Peyer's patch (tissue), 4 donors: ENCODE measurements around the gene CKS1B. TPM values are rescaled to one million over a fixed set of nuclear protein-coding genes. Genes with fewer than 3 reads are reported as not detected.
A peak's percentile ranks its signal among the peaks of the same experiment; 100 is the strongest.
"Not testable (repeated sequence)": the region's sequence is repeated elsewhere in the genome, so short reads cannot be mapped to it uniquely, and the experiment has no call there.

Experiments
- DNase-seq, 3 donors: peaks; one replicate each; pipeline ENCODE4 v3.0.0-alpha.2; 2017 to 2019
- H3K27ac ChIP-seq, 4 donors: fragments of 200-600 bp; sonication (generic); one replicate each; pipeline ENCODE4 v1.5.1; 2016 to 2019
- H3K27me3 ChIP-seq, 2 donors: fragments of 200-600 bp; sonication (generic); one replicate each; pipeline ENCODE4 v1.5.1; 2019
- H3K36me3 ChIP-seq, 3 donors: fragments of 200-600 bp; sonication (generic); one replicate each; pipeline ENCODE4 v1.5.1; 2016 to 2019
- H3K4me1 ChIP-seq, 4 donors: fragments of 200-600 bp; sonication (generic); one replicate each; pipeline ENCODE4 v1.5.1; 2016 to 2019
- H3K4me3 ChIP-seq, 4 donors: fragments of 200-600 bp; sonication (generic); 1 replicate in 3 of 4; 2 replicates in 1 of 4; pipeline ENCODE4 v1.5.1; 2016 to 2019; ENCODE audit warnings: mild to moderate bottlenecking in 1 of 4
- H3K9me3 ChIP-seq, 4 donors: fragments of 200-600 bp; sonication (generic); one replicate each; pipeline ENCODE4 v1.5.1; 2016 to 2019; ENCODE audit warnings: mild to moderate bottlenecking in 1 of 4
- POLR2A ChIP-seq, 2 donors: fragments of 450-650 bp; IDR thresholded peaks; one replicate each; pipeline ENCODE4 v1.5.1; 2017; ENCODE audit warnings: antibody characterized with exemption in 2 of 2, mild to moderate bottlenecking in 2 of 2, moderate library complexity in 2 of 2
- total RNA-seq, 4 donors: library from RNA; depleted of rRNA; stranded (reverse); fragments of >200 nt; gene quantifications; one replicate each; pipeline ENCODE4 v1.1.0, GENCODE V29; 2016
- TF ChIP-seq, protein P1 (sequence below), 6 experiments: fragments of 450-650 bp in 4 of 6; fragments of 200-600 bp in 2 of 6; sonication (generic) in 1 of 6; IDR thresholded peaks; one replicate each; pipeline ENCODE4 v1.5.1; 2017 to 2019; ENCODE audit warnings: antibody characterized with exemption in 6 of 6, mild to moderate bottlenecking in 3 of 6, moderate library complexity in 1 of 6

The CKS1B gene
- total RNA-seq, 4 donors from 2014 or later, result 20.3 to 39.1 (median 26.5) TPM

- H3K27me3 ChIP-seq, result no peaks in the 10 kb centered on the region
- DNase-seq, result peak in 1 of 3 donors; percentile 34
- no peak within 1 kb of the TSS for H3K4me3 ChIP-seq
- H3K4me1 ChIP-seq, result peaks cover 0 to 10% (median 0%) of the 10 kb centered on the region in 4 donors
- H3K27ac ChIP-seq, result no peak within 1 kb of the TSS
- H3K9me3 ChIP-seq, result no peaks in the 10 kb centered on the region
- no peak for TF ChIP-seq POLR2A (IDR thresholded peaks at IDR 0.05)
- TF ChIP-seq, protein P1, sequence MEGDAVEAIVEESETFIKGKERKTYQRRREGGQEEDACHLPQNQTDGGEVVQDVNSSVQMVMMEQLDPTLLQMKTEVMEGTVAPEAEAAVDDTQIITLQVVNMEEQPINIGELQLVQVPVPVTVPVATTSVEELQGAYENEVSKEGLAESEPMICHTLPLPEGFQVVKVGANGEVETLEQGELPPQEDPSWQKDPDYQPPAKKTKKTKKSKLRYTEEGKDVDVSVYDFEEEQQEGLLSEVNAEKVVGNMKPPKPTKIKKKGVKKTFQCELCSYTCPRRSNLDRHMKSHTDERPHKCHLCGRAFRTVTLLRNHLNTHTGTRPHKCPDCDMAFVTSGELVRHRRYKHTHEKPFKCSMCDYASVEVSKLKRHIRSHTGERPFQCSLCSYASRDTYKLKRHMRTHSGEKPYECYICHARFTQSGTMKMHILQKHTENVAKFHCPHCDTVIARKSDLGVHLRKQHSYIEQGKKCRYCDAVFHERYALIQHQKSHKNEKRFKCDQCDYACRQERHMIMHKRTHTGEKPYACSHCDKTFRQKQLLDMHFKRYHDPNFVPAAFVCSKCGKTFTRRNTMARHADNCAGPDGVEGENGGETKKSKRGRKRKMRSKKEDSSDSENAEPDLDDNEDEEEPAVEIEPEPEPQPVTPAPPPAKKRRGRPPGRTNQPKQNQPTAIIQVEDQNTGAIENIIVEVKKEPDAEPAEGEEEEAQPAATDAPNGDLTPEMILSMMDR (IDR thresholded peaks at IDR 0.05), result no peak
- H3K36me3 ChIP-seq, result peaks cover 0 to 19% (median 0%) of the 10 kb centered on the region in 3 donors
These were observed 19.2 kb downstream of the CKS1B start, which contains the start of gene LENEP for GRCh38 chr1:154993572-154994268. Gene LENEP (plus strand): TSS chr1:154993586. CDS start chr1:154993608, 22 bp downstream.

- Histone ChIP-seq H3K4me1 (peaks cover 0 to 10% (median under 1%) of the 10 kb centered on the region in 4 donors), H3K36me3 (peaks cover 0 to 19% (median 0%) of the 10 kb centered on the region in 3 donors), H3K27ac (no peak overlapping the region), H3K27me3 (no peaks in the 10 kb centered on the region), H3K4me3 (no peak overlapping the region), H3K9me3 (no peaks in the 10 kb centered on the region)
- TF ChIP-seq POLR2A (IDR thresholded peaks at IDR 0.05), result no peak
- TF ChIP-seq, protein P1 (IDR thresholded peaks at IDR 0.05), result no peak
- DNase-seq, result no peak
These were observed 19.7 kb downstream of the CKS1B start for GRCh38 chr1:154994269-154994587.

DNA sequence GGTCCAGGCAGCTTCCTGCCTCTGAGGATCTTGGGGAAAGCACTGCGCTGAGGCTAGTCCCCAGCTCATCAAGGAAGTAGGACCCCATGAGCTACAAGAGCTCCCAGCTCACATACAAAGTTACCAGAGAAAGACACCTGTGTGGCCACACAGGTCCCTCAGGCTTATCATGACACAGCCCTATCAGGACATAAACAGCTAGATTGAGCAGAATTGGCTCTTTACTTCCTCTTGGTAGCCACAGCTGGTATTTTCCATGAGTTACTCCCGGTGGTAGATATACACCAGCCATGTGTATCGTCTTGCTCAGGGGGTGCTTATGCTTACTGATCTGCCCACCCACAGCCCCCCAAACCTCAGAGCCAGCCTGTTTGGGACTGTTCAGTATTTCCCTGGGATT, 20.1 kb downstream of the CKS1B start:
- TF ChIP-seq POLR2A (IDR thresholded peaks at IDR 0.05), result no peak
- TF ChIP-seq, protein P1 (IDR thresholded peaks at IDR 0.05), result no peak
- H3K9me3 ChIP-seq, result no peaks in the 10 kb centered on the region
- H3K27me3 ChIP-seq, result no peaks in the 10 kb centered on the region
- no peak overlapping the region for H3K27ac ChIP-seq
- peak in 1 of 3 donors; percentile 37 for DNase-seq
- no peak overlapping the region for H3K4me3 ChIP-seq
- H3K4me1 ChIP-seq, result peaks cover 0 to 10% (median 2%) of the 10 kb centered on the region in 4 donors
- peaks cover 0 to 19% (median 0%) of the 10 kb centered on the region in 3 donors for H3K36me3 ChIP-seq

DNA sequence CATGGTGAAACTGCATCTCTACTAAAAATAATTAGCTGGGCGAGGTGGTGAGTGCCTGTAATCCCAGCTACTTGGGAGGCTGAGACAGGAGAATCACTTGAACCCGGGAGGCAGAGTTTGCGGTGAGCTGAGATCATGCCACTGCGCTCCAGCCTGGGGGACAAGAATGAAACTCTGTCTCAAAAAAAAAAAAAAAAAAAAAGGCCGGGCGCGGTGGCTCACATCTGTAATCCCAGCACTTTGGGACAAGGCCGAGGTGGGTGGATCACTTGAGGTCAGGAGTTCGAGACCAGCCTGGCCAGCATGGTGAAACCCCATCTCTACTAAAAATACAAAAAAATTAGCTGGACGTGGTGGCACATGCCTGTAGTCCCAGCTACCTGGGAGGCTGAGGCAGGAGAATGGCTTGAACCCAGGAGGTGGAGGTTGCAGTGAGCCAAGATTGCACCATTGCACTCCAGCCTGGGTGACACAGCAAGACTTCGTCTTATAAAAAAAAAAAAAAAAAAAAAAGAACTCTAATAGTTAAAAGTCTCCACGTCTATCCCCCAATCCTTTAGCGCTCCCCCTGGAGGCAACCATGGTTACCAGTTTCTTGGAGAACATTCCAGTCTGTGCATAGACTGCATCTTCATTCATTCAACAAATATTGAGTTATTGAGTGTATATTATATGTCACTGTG, 21.0 kb downstream of the CKS1B start:
- not testable (repeated sequence) for H3K27ac ChIP-seq
- TF ChIP-seq, protein P1 (IDR thresholded peaks at IDR 0.05), result peak in 4 of 6 experiments; percentile 16 to 31 (median 29)

DNA sequence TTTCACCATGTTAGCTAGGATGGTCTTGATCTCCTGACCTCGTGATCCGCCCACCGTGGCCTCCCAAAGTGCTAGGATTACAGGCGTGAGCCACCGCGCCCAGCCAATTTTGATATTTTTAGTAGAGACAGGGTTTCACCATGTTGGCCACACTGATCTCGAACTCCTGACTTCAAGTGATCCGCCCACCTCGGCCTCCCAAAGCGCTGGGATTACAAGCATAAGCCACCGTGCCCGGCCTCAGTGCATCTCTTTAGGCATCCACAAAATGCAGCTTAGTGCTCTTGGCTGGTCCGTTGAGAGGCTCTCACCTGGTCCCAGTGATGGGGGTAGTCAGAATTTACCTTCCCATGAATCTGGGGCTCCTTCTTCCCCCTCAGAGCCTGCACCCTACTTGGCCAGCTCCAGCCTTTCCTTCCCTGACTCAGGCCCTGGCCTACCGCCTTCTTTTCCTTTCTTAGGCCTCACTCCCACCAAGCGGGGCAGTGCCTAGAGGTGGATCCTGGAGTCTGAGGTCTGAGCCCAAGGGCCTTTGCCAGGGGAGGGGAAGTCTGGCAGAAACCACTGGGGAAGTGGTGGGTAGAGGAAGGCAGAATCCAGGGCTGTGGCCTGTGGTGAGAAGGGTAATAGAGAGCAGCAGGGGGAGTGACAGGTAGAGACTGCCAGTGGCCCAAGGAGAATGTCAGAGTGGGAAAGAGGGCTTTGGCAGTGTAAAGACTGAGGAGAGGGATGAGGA, 22.7 kb downstream of the CKS1B start:
- no peaks in the 10 kb centered on the region for H3K36me3 ChIP-seq
- no peak overlapping the region for H3K4me3 ChIP-seq
- H3K4me1 ChIP-seq, result peaks cover 0 to 16% (median 3%) of the 10 kb centered on the region in 4 donors
- peak in 1 of 3 donors; percentile 37 for DNase-seq
- H3K9me3 ChIP-seq, result no peaks in the 10 kb centered on the region
- TF ChIP-seq, protein P1 (IDR thresholded peaks at IDR 0.05), result no peak
- no peak for TF ChIP-seq POLR2A (IDR thresholded peaks at IDR 0.05)
- no peak overlapping the region for H3K27ac ChIP-seq
- H3K27me3 ChIP-seq, result no peaks in the 10 kb centered on the region

More for the DNA sequence above, 21.0 kb downstream of the CKS1B start:
- H3K4me3 ChIP-seq, H3K27me3 ChIP-seq, H3K9me3 ChIP-seq: not testable (repeated sequence)
- Histone ChIP-seq H3K36me3 (peaks cover 0 to 13% (median 0%) of the 10 kb centered on the region in 3 donors), H3K4me1 (peaks cover 0 to 16% (median 3%) of the 10 kb centered on the region in 4 donors)
- DNase-seq, result peak in 2 of 3 donors; percentile 54 to 73
